Panc1 (cell line): Measurements from ENCODE around the gene EIF2S3.

Source experiments
- POLR2AphosphoS5 ChIP-seq: IDR thresholded peaks from 2 replicates; pipeline ENCODE4 v1.6.1; 2012; ENCODE audit warnings: mild to moderate bottlenecking, low read depth, low read length, moderate library complexity
- TF ChIP-seq, protein P1 (sequence below): fragments of 450-650 bp; IDR thresholded peaks from 2 replicates; pipeline ENCODE4 v1.5.1; 2017; ENCODE audit warnings: mild to moderate bottlenecking

DNA sequence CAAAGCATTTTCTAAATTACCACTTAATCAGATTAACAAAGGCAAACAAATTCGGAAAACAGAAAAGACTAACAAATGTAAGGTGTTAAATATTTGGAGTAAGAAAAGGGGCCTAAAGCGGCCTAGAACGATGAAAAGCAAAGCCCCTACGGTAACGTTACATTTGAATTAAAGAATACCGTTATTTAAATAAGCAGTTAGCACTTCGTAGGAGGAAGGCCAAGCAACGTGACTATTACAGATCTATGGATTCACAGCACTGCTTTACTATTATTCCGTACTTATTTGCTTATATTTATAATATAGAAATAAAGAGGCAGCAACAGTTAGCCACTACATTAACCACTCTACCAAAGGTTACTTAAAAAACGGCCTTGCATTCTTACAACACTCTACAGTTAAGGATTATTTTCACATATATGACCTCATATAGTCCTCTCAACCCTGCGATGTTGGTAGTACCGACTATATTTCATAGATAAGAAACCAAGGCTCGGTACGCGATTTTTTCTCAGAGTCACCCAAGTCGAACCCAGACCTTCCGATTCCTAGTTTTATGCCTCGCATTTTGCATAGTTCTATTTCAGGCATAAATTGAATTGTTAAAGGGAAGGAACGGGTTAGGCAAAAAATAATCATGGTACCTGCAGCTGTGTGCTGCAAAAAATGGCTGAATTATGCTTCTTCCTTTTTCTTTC, 30.6 kb upstream of the EIF2S3 start:
- TF ChIP-seq, protein P1, sequence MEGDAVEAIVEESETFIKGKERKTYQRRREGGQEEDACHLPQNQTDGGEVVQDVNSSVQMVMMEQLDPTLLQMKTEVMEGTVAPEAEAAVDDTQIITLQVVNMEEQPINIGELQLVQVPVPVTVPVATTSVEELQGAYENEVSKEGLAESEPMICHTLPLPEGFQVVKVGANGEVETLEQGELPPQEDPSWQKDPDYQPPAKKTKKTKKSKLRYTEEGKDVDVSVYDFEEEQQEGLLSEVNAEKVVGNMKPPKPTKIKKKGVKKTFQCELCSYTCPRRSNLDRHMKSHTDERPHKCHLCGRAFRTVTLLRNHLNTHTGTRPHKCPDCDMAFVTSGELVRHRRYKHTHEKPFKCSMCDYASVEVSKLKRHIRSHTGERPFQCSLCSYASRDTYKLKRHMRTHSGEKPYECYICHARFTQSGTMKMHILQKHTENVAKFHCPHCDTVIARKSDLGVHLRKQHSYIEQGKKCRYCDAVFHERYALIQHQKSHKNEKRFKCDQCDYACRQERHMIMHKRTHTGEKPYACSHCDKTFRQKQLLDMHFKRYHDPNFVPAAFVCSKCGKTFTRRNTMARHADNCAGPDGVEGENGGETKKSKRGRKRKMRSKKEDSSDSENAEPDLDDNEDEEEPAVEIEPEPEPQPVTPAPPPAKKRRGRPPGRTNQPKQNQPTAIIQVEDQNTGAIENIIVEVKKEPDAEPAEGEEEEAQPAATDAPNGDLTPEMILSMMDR = no peak
- no peak for TF ChIP-seq POLR2AphosphoS5
